ENCODE measurements around the gene ZFP36.

GRCh38 chr19:39382991-39383828 lies 23.4 kb upstream of the ZFP36 start:
- TF ChIP-seq GATA3 (IDR thresholded peaks at IDR 0.05; ENCODE audit: low read depth, low read length) (no peak), GATA2 (IDR thresholded peaks at IDR 0.05; ENCODE audit: low read depth, low read length) (no peak)

Data from SH-SY5Y (cell line).